ENCODE results near the gene DLG3.

- TF ChIP-seq CTCF (IDR thresholded peaks at IDR 0.05) (no peak), POLR2A (IDR thresholded peaks at IDR 0.05) (no peak)
Measured at GRCh38 chrX:70497026-70497425, 52.4 kb downstream of the DLG3 start.

All from heart left ventricle (tissue), 13 donors.